Measurements from ENCODE around the gene LHX5.

The LHX5 gene

GRCh38 chr12:113416091-113416754 lies 55.4 kb downstream of the LHX5 start:
- no peak overlapping the region for H3K27ac ChIP-seq (ENCODE audit: insufficient read depth, low read depth, low read length, poor library complexity, severe bottlenecking)
- H3K4me3 ChIP-seq (ENCODE audit: insufficient read depth, low read depth, low read length) = no peak overlapping the region
- 78 to 80% methylated on average over 6 of the region's 6 CpGs for WGBS, 2 experiments
- H3K27me3 ChIP-seq (ENCODE audit: control insufficient read depth, insufficient read depth, low read length, poor library complexity, severe bottlenecking) = no peaks in the 10 kb centered on the region
- H3K36me3 ChIP-seq (ENCODE audit: control insufficient read depth, insufficient read depth, low read length) = no peaks in the 10 kb centered on the region
- no peaks in the 10 kb centered on the region for H3K4me1 ChIP-seq (ENCODE audit: control insufficient read depth, insufficient read depth, low read length)
- H3K9me3 ChIP-seq (ENCODE audit: control insufficient read depth, low read length) = no peaks in the 10 kb centered on the region

- no peak overlapping the region for H3K27ac ChIP-seq (ENCODE audit: insufficient read depth, low read depth, low read length, poor library complexity, severe bottlenecking)
- no peak overlapping the region for H3K4me3 ChIP-seq (ENCODE audit: insufficient read depth, low read depth, low read length)
- no peaks in the 10 kb centered on the region for H3K9me3 ChIP-seq (ENCODE audit: control insufficient read depth, low read length)
- no peaks in the 10 kb centered on the region for H3K27me3 ChIP-seq (ENCODE audit: control insufficient read depth, insufficient read depth, low read length, poor library complexity, severe bottlenecking)
- H3K4me1 ChIP-seq (ENCODE audit: control insufficient read depth, insufficient read depth, low read length) = no peaks in the 10 kb centered on the region
- no peaks in the 10 kb centered on the region for H3K36me3 ChIP-seq (ENCODE audit: control insufficient read depth, insufficient read depth, low read length)
- 92 to 93% methylated on average over 9 of the region's 9 CpGs for WGBS, 2 experiments
These were observed 57.1 kb downstream of the LHX5 start for GRCh38 chr12:113414519-113415038.

GRCh38 chr12:113413488-113413939 lies 58.2 kb downstream of the LHX5 start:
- Histone ChIP-seq H3K4me3 (ENCODE audit: insufficient read depth, low read depth, low read length) (no peak overlapping the region), H3K9me3 (ENCODE audit: control insufficient read depth, low read length) (no peaks in the 10 kb centered on the region), H3K27ac (ENCODE audit: insufficient read depth, low read depth, low read length, poor library complexity, severe bottlenecking) (no peak overlapping the region), H3K4me1 (ENCODE audit: control insufficient read depth, insufficient read depth, low read length) (no peaks in the 10 kb centered on the region), H3K27me3 (ENCODE audit: control insufficient read depth, insufficient read depth, low read length, poor library complexity, severe bottlenecking) (no peaks in the 10 kb centered on the region), H3K36me3 (ENCODE audit: control insufficient read depth, insufficient read depth, low read length) (no peaks in the 10 kb centered on the region)
- 76 to 80% methylated on average over 11 of the region's 11 CpGs for WGBS, 2 experiments

Data from ectodermal cell (in vitro differentiated cells).